NCI-H774 (cell line): ENCODE measurements around the gene PCSK7.
"Not testable (repeated sequence)": the region's sequence is repeated elsewhere in the genome, so short reads cannot be mapped to it uniquely, and the experiment has no call there.

Source experiments
- DNase-seq: peaks from one replicate; lab custom pipeline; 2025; lab: John Stamatoyannopoulos, UW

The PCSK7 gene

GRCh38 chr11:117217141-117218084 is 14.5 kb downstream of the PCSK7 start:
- DNase-seq: no peak

- no peak for DNase-seq
Measured at GRCh38 chr11:117214404-117215110, 17.3 kb downstream of the PCSK7 start.

GRCh38 chr11:117212697-117213355 is 19.0 kb downstream of the PCSK7 start:
- no peak for DNase-seq

GRCh38 chr11:117210620-117211019 is 21.3 kb downstream of the PCSK7 start:
- DNase-seq: no peak

GRCh38 chr11:117209351-117210125 is 22.3 kb downstream of the PCSK7 start:
- DNase-seq: not testable (repeated sequence)

GRCh38 chr11:117208710-117209109 is 23.2 kb downstream of the PCSK7 start:
- DNase-seq: not testable (repeated sequence)

GRCh38 chr11:117207481-117207880 is 24.4 kb downstream of the PCSK7 start:
- not testable (repeated sequence) for DNase-seq

GRCh38 chr11:117206859-117207258 is 25.0 kb downstream of the PCSK7 start:
- not testable (repeated sequence) for DNase-seq

GRCh38 chr11:117206111-117206510 is 25.8 kb downstream of the PCSK7 start:
- DNase-seq: not testable (repeated sequence)

GRCh38 chr11:117205211-117205818 is 26.6 kb downstream of the PCSK7 start:
- no peak for DNase-seq

- no peak for DNase-seq
Measured at GRCh38 chr11:117204283-117205080, 27.4 kb downstream of the PCSK7 start.

GRCh38 chr11:117203069-117203407 is 28.8 kb downstream of the PCSK7 start:
- no peak for DNase-seq

GRCh38 chr11:117202386-117203068 is 29.3 kb downstream of the PCSK7 start:
- no peak for DNase-seq

- DNase-seq: no peak
Measured at GRCh38 chr11:117201658-117202305, 30.1 kb downstream of the PCSK7 start.

- no peak for DNase-seq
Measured at GRCh38 chr11:117200813-117201657, 30.8 kb downstream of the PCSK7 start.

GRCh38 chr11:117199916-117200812 is 31.7 kb downstream of the PCSK7 start:
- DNase-seq: no peak
